NCI-H187 treated with DMSO at 0.1 percent for 48 hours (cell line): ENCODE data around the gene ZNF446.
"Not testable (repeated sequence)": the region's sequence is repeated elsewhere in the genome, so short reads cannot be mapped to it uniquely, and the experiment has no call there.

ENCODE experiments used
- DNase-seq: peaks from one replicate; lab custom pipeline; 2025; lab: John Stamatoyannopoulos, UW

ZNF446 gene

GRCh38 chr19:58475714-58476497 lies at the start of gene ZNF446:
ZNF446 (plus strand) TSS chr19:58476352; CDS start chr19:58477219, 867 bp downstream.
- DNase-seq: peak; percentile 93

GRCh38 chr19:58428617-58429016 lies 47.5 kb upstream of the ZNF446 start:
- no peak for DNase-seq

- DNase-seq: no peak
Measured at GRCh38 chr19:58429745-58430144, 46.4 kb upstream of the ZNF446 start.

GRCh38 chr19:58434217-58434616 lies 41.9 kb upstream of the ZNF446 start:
- DNase-seq: no peak

GRCh38 chr19:58439576-58440554 lies 36.3 kb upstream of the ZNF446 start, which contains the start of gene ZNF132:
ZNF132 (minus strand) TSS chr19:58440153; CDS start chr19:58439821, 332 bp downstream.
- DNase-seq: peak; percentile 92

DNA sequence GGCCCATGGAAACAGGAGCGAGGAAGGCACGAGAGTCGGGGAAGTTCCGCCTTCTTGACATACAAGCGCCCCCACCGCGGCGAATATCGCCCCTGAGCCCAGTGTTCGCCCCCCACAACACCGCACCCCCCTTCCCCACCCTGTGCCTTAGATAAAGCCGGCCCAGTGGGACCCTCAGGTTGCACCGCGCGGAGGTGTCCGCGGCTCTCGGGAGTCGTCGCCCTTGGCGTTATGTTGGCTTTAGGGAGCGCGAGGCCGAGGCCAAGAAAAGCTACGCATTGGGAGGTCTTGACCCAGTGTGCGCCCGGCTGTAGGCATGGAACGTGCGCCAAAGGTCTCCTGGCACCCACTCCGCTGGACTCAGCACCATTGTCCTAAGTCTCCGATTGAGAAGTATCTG lies 35.6 kb upstream of the ZNF446 start:
- no peak for DNase-seq

DNA sequence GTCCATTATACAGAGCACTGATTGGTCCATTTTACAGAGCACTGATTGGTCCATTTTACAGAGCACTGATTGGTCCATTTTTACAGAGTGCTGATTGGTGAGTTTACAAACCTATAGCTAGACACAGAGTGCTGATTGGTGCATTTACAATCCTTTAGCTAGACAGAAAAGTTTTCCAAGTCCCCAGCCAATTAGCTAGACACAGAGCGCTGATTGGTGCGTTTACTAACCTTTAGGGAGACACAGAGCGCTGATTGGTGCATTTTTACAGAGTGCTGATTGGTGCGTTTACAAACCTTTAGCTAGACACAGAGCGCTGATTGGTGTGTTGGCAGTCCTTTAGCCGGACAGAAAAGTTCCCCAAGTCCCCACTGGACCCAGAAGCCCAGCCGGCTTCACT lies 33.2 kb upstream of the ZNF446 start:
- DNase-seq: not testable (repeated sequence)

GRCh38 chr19:58448860-58449259 lies 27.3 kb upstream of the ZNF446 start:
- DNase-seq: not testable (repeated sequence)

DNA sequence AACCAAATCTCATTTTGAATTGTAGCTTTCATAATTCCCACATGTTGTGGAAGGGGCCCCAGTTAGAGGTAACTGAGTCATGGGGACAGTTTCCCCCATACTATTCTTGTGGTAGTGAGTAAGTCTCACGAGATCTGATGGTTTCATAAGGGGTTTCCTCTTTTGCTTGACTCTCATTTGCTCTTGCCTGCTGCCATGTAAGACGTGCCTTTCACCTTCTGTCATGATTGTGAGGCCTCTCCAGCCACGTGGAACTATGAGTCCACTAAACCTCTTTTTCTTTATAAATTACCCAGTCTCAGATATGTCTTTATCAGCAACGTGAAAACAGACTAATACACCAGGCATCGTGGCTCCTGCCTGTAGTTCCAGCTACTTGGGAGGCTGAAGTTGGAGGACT lies 26.2 kb upstream of the ZNF446 start:
- DNase-seq: not testable (repeated sequence)

DNA sequence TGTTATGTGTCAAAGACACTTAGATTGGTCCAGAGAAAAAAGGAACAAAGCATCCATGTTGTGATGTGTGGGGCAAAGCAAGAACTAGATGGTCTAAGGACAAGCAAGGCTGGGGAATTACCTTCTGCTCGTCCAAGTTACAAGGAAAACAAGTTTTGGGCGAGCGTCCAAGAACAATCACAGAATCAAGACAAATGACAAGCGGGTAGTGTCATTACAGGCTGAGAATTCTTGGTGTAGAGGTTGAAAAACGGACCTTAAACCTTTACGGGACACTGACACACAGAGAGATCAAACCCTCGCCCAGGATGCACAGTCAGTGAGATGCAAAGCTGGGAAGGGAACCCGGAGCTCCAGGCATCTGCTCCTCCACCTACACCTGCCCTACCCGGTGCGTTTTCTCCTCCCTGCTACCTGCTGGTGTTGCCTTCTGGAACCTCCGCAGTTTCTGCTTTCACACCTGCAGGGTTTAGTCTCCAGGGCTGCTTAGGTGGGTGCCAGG lies 25.2 kb upstream of the ZNF446 start:
- DNase-seq: no peak

DNA sequence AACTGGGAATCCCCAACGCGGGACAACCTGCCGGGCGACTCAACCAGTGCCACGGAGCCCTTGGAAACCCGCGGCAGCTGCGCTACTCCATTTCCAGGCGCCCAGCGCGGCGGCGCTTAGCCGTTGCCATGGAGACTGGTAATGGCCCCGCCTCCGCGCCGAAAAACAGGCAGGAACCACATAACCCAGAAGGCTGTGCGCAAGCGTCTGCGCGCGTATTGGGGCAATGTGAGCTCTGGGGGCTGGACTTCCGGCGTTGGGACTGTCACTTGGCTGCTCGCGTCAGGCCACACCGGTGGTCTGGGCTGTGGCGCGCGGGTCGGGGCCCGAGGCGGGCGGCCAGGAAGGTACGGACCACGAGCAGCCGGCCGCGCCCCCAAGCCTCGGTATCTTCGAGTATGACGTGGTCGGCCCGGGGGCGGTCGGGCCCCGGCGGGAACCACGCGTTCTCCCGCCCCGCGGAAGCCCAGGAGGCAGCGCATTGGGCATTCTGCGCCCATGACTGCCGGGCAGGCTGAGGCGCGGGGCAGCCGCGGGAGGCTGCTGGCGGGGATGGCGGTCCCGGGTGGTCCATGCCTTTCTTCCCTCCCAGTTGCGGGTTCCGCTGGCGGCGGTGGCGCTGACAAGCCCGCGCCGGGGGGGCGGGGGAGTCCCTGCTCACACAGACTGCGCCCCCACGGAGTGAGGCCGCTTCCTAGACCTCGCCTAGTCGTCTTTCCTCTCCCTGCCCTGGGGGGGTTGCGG lies 24.6 kb upstream of the ZNF446 start, which contains the start of gene ZNF324B:
Gene ZNF324B (plus strand): TSS at position 265 of the 744 bp plus-strand sequence. CDS start 2,080 bp downstream, outside the sequence.
- DNase-seq: peak; percentile 94

DNA sequence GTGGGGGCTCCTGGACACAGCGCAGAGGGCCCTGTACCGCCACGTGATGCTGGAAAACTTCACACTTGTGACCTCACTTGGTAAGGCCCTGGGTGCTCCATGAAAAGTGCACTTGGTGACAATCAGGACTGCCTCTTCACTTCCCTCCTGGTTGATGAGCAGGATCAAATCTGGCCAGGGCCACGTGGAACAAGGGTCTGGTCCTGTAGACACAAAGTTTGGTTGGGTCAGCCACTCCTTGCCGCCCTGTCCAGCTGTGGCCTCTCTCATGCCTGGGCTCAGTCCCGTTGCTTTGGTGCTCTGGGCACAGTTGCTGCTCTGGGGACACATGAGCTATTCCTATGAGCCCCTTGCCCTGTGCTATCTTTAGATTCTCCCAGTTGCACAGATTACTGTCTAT lies 22.4 kb upstream of the ZNF446 start:
- no peak for DNase-seq

DNA sequence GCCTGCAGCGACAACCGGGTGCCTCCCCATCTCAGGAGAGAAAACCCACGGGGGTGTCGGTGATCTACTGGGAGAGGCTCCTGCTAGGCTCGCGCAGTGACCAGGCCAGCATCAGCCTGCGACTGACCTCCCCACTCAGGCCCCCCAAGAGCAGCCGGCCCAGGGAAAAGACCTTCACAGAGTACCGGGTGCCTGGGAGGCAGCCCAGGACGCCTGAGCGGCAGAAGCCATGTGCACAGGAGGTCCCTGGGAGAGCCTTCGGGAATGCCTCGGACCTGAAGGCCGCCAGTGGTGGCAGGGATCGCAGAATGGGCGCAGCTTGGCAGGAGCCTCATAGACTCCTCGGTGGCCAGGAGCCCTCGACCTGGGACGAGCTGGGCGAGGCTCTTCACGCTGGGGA lies 20.8 kb upstream of the ZNF446 start:
- DNase-seq: no peak

DNA sequence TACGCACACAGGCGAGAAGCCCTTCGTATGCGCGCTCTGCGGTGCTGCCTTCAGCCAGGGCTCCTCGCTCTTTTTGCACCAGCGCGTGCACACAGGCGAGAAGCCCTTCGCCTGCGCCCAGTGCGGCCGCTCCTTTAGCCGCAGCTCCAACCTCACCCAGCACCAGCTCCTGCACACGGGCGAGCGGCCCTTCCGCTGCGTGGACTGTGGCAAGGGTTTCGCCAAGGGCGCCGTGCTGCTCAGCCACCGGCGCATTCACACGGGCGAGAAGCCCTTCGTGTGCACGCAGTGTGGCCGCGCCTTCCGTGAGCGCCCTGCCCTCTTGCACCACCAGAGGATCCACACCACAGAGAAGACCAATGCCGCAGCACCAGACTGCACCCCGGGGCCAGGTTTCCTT lies 20.0 kb upstream of the ZNF446 start:
- DNase-seq: no peak

DNA sequence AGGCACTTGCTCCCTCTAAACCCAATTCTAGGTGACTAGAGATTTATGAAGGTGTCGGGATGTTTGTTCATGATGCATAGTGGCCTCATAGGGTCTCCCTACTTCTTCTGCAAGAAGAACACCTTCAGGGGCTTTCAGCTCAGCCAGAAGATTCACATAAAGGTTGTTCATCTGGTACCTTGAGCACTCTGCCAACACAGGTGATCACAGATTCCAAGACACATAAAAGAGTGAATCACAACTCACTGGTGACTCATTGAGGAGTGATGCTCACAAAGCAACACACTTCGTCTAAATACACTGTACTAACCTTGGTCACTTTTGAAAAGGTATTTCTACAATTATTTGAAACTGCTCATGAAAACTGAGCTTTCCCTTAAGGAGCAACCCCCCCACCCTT lies 16.1 kb upstream of the ZNF446 start:
- no peak for DNase-seq

- DNase-seq: no peak
Measured at GRCh38 chr19:58466089-58466759, 9.9 kb upstream of the ZNF446 start.

DNA sequence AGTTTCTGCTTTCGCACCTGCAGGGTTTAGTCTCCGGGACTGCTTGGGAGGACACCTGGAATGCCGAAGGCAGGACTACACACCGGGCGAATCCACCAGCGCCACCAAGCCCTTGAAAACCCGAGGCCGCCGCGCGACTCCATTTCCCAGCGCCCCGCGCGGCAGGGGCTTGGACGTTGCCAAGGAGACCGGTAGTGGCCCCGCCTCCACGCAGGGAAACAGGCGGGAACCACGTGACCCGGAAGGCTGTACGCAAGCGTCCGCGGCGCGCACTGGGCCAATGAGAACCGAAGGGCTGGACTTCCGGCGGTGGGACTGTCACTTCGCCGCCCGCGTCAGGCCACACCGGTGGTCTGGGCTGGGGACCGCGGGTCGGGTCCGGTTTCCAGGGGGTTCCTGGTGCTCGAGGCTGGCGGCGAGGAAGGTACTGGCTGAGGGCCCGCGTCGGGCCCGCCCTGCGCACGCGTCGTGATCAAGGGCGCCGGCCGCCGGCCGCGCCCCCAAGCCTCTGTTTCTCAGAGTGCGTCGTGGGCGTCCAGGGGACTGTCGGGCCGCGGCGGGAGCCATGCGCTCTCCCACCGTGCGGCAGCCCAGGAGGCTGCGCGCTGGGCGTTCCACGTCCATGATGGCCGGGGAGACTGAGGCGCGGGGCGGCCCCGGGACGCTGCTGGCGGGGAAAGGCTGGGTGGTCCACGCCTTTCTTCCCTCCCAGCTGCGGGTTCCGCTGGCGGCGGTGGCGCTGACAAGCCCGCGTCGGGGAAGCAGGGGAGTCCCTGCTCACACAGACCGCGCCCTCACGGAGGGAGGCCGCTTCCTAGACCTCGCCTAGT lies 9.2 kb upstream of the ZNF446 start, which contains the start of gene ZNF324:
Gene ZNF324 (plus strand): TSS at position 321 of the 830 bp plus-strand sequence. CDS start 2,106 bp downstream, outside the sequence.
- peak; percentile 74 for DNase-seq

DNA sequence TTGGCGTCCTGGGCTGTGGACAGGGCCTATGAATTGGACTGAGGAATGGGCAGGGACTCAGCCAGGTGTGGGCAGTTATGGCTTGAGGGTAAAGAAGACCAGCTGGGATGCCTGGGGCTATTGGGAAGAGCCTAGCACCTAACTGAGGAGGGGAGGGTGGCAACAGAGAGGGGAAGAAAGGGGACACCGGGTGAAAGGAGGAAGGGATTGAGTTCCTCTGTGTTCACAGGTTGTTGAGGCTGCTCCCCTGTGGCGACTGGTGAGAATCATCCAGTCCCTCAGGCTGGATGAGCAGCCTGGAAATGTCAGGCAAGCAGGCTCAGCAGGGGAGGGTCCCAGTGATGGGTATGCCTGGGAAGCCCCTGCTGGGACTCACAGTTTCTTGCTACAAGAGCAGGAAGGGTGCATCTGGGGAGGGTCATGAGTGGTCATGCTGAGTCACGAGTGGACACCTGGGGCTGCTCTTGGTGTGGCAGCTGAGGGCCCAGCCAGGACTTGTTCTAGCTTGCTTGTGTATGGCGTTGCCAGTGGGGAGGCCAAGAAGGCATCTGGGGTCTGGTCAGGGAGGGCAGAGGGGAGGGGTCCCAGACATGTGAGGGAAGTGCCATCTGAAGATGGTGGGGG lies 7.8 kb upstream of the ZNF446 start:
- DNase-seq: no peak

GRCh38 chr19:58469241-58470013 lies 6.7 kb upstream of the ZNF446 start:
- no peak for DNase-seq
